ENCODE data around the gene AGRN.
"Not testable (repeated sequence)": the region's sequence is repeated elsewhere in the genome, so short reads cannot be mapped to it uniquely, and the experiment has no call there.

AGRN gene

DNA sequence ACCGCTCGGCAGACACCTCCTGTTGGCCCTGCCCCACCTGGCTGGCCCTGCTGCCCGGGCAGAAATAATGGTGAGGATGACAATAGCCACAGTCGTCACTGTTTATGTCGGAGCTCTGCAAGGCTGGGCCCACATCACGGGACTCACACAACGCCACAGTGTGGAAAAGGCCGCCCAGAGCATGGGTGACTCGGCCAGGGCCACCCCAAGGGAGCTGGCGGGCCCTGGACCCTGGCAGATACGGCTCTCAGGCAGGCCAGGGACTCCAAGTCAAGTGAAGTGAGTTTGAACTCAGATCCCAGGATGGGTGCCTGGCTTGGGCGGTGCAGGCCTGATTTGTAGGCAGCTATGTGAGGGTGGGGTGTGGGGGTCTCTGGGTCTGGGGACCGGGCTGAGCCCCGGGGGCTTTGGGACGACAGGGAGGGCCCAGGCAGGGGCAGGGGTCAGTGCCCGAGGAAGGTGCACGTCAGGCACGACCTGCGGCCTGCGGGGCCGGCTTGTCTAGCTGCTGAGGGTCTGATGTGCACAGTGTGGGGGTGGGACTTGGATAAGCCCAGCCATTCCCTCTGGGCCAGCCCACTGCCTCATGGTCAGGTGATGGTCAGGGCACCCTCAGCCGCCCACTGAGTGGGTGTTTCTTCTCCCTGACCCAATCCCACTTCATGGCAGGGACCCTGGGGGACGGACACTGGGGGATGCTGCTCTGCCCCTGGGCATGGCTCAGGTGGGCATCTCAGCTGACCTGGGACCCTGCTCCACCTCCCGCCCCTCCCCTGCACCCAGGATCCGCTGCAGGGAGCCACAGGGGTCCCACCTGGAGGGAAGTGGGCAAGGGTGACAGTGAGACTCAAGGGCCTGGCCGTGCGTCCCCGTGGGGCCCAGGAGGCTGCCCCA, 53.2 kb downstream of the AGRN start:
- DNase-seq (ENCODE audit: low spot score), result no peak
- TF ChIP-seq CTCF (IDR thresholded peaks at IDR 0.05; ENCODE audit: extremely low read depth, missing control alignments), result no peak

DNA sequence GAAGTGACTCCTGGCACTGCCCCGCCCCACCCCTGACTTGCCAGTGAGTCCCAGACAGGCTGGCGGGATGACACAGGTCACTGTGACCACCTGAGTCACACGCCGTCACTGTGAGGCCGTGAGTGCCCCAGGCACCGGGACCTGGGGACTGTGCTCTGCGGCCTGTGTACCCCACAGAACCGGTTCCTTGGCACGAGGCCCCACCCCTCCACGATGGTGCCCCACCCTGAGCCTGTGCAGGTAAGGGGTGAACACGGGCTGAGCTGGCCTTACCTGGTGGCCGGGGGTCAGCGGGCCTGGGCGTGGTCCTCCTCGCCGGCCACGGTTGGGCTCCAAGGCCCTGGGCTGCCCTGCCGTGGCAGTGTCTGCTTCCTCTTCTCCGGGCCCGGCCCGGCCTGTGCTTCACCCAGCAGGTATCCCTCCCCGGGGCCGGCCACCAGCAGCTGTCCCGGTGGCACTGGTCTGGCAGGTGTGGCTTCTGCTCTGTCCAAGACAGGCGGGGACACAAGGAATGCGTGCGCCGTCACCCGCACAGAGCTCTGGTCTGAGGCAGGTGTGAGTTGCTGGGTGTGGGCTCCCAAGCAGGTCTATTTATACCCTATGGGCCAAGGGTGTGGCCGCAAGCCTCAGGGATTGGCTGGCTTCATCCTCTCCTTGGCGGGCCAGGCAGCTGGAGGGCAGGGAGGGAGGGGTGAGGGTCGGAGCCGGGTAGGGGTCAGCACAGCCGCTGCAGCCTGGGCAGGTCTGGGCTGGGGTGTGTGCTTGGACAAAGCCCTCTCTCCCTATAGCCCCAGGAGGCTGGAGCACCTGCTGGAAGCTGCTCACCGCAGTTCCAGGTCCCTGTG, 54.0 kb downstream of the AGRN start, which contains the start of gene RNF223:
TSS of gene RNF223 (minus strand) at position 564 of the 845 bp plus-strand sequence. CDS start 1,740 bp downstream, outside the sequence.
- no peak for DNase-seq (ENCODE audit: low spot score)
- no peak for TF ChIP-seq CTCF (IDR thresholded peaks at IDR 0.05; ENCODE audit: extremely low read depth, missing control alignments)

- DNase-seq (ENCODE audit: low spot score), result no peak
- no peak for TF ChIP-seq CTCF (IDR thresholded peaks at IDR 0.05; ENCODE audit: extremely low read depth, missing control alignments)
These were observed 54.8 kb downstream of the AGRN start for GRCh38 chr1:1074631-1075147.

DNA sequence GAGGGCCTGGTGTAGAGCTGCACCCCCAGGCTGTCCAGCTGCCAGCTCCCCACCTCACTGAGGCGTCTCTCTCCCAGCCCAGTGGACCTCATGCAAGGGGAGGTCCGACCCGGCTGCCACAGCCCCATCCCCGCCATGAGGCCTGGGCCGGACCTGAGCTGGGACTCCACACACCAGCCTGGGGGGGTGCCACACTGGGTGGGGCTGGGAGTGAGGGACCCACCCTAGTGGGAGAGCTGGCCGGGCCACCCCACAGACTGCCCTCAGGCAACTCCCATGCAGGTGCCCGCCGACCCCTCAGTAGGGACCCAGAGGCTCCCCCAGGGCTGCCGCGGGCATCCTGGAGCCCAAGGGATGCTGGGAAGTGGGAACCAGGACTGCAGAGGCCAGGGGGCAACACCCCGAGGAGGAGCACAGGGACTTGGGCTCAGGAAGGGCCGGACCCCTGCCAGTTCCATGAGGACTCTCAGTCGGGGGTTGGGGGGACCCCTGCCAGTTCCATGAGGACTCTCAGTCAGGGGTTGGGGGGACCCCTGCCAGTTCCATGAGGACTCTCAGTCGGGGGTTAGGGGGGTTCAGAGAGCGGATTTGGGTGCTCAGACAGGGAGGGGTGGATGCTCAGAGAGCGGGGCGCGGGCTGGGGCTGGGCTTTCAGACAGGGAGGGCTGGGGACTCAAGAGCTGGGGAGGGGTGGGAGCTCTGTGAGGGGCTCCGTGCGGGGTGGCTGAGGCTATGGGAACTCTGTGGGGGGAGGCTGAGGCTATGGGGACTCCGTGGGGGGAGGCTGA, 55.4 kb downstream of the AGRN start:
- no peak for DNase-seq (ENCODE audit: low spot score)
- TF ChIP-seq CTCF (IDR thresholded peaks at IDR 0.05; ENCODE audit: extremely low read depth, missing control alignments), result no peak

- not testable (repeated sequence) for DNase-seq (ENCODE audit: low spot score)
These were observed 57.5 kb downstream of the AGRN start for GRCh38 chr1:1077396-1077795.

DNA sequence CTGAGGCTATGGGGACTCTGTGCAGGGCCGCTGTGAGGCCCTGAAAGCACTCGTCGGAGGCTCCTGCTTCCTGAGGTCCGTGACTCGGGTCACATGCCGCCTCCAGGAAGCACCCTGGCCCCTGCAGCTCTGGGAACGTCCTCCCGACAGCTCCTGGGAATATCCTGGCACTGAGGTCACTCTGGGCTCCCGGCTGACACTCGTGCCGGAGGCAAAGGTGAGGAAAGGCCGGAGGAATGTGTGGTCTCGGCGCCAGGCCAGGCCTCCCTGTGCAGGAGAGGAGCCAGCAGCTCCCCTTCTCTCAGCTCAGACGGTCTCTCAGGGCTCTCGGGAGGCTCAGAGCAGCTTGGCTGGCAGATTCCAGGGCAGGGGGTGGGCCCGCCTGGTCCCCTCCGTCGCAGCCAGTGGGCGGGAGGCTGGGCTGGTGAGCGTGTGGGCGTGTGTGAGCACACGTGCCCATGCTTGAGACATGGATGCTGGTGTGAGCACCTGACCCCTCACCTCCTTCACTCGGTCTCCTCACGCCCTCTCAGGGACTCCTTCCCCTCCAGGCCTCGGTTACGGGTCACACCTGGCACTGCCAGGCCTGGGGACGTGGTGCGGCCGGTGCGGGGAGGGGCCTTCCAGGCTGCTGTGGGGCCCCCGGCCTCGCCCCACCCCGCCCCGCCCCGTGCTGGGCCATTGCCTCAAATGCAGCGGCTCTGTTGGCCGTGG, 59.6 kb downstream of the AGRN start:
- DNase-seq (ENCODE audit: low spot score), result peak; percentile 82
- no peak for TF ChIP-seq CTCF (IDR thresholded peaks at IDR 0.05; ENCODE audit: extremely low read depth, missing control alignments)

All from GM20000 (cell line).